Stomach smooth muscle (tissue), 2 donors: ENCODE measurements around the gene DHRS7B.
"Not testable (repeated sequence)": the region's sequence is repeated elsewhere in the genome, so short reads cannot be mapped to it uniquely, and the experiment has no call there.

Source experiments
- H3K27ac ChIP-seq: one replicate; pipeline ENCODE4 v1.7.0; 2013; ENCODE audit warnings: mild to moderate bottlenecking, low read length, inconsistent platforms
- H3K27me3 ChIP-seq, 2 donors: one replicate each; pipeline ENCODE4 v1.7.0; 2013; ENCODE audit warnings: low read length in 2 of 2; ENCODE audit not compliant: insufficient read depth in 2 of 2, control insufficient read depth in 1 of 2
- H3K36me3 ChIP-seq, 2 donors: one replicate each; pipeline ENCODE4 v1.7.0; 2013; ENCODE audit warnings: low read length in 2 of 2; ENCODE audit not compliant: control insufficient read depth in 2 of 2, insufficient read depth in 2 of 2
- H3K4me1 ChIP-seq: one replicate; pipeline ENCODE4 v1.7.0; 2013; ENCODE audit warnings: low read length; ENCODE audit not compliant: control insufficient read depth, insufficient read depth
- H3K4me3 ChIP-seq, 2 donors: one replicate each; pipeline ENCODE4 v1.7.0; 2013; ENCODE audit warnings: low read length in 2 of 2
- H3K9ac ChIP-seq, 2 donors: one replicate each; pipeline ENCODE4 v1.7.0; 2013; ENCODE audit warnings: low read length in 2 of 2, mild to moderate bottlenecking in 1 of 2
- H3K9me3 ChIP-seq, 2 donors: one replicate each; pipeline ENCODE4 v1.7.0; 2013; ENCODE audit warnings: low read length in 2 of 2; ENCODE audit not compliant: control insufficient read depth in 2 of 2
- donor health status: healthy.
- donor health status: Pancreatic carcinoma.

Gene DHRS7B

GRCh38 chr17:21132428-21132827, 5.7 kb downstream of the DHRS7B start:
- H3K4me1 ChIP-seq, result peaks cover 7% of the 10 kb centered on the region
- no peak overlapping the region for H3K27ac ChIP-seq
- H3K36me3 ChIP-seq, result no peaks in the 10 kb centered on the region
- no peak overlapping the region for H3K4me3 ChIP-seq
- no peak overlapping the region for H3K9ac ChIP-seq
- H3K9me3 ChIP-seq, result no peaks in the 10 kb centered on the region
- H3K27me3 ChIP-seq, result no peaks in the 10 kb centered on the region

- Histone ChIP-seq H3K36me3 (no peaks in the 10 kb centered on the region), H3K9ac (no peak overlapping the region), H3K4me3 (no peak overlapping the region), H3K27me3 (no peaks in the 10 kb centered on the region), H3K9me3 (no peaks in the 10 kb centered on the region), H3K4me1 (no peaks in the 10 kb centered on the region), H3K27ac (no peak overlapping the region)
These were observed 7.8 kb downstream of the DHRS7B start for GRCh38 chr17:21134559-21134958.

GRCh38 chr17:21140911-21141310, 14.1 kb downstream of the DHRS7B start:
- Histone ChIP-seq H3K9me3 (no peaks in the 10 kb centered on the region), H3K4me3 (no peak overlapping the region), H3K36me3 (peaks cover 0 to 2% of the 10 kb centered on the region in 2 donors), H3K4me1 (no peaks in the 10 kb centered on the region), H3K27me3 (no peaks in the 10 kb centered on the region), H3K27ac (no peak overlapping the region), H3K9ac (no peak overlapping the region)

- no peaks in the 10 kb centered on the region for H3K9me3 ChIP-seq
- H3K4me3 ChIP-seq, result no peak overlapping the region
- no peak overlapping the region for H3K27ac ChIP-seq
- H3K27me3 ChIP-seq, result no peaks in the 10 kb centered on the region
- H3K9ac ChIP-seq, result no peak overlapping the region
- peaks cover 0 to 2% of the 10 kb centered on the region in 2 donors for H3K36me3 ChIP-seq
- H3K4me1 ChIP-seq, result no peaks in the 10 kb centered on the region
These were observed 14.6 kb downstream of the DHRS7B start for GRCh38 chr17:21141331-21141730.

GRCh38 chr17:21142065-21142464, 15.3 kb downstream of the DHRS7B start:
- not testable (repeated sequence) for H3K4me3 ChIP-seq, H3K9ac ChIP-seq, H3K4me1 ChIP-seq, H3K36me3 ChIP-seq, H3K27me3 ChIP-seq, H3K9me3 ChIP-seq, H3K27ac ChIP-seq

GRCh38 chr17:21143695-21144094, 16.9 kb downstream of the DHRS7B start:
- peaks cover 0 to 2% of the 10 kb centered on the region in 2 donors for H3K36me3 ChIP-seq
- H3K4me3 ChIP-seq, result no peak overlapping the region
- H3K9me3 ChIP-seq, result no peaks in the 10 kb centered on the region
- no peaks in the 10 kb centered on the region for H3K4me1 ChIP-seq
- H3K9ac ChIP-seq, result no peak overlapping the region
- no peaks in the 10 kb centered on the region for H3K27me3 ChIP-seq
- H3K27ac ChIP-seq, result no peak overlapping the region

- not testable (repeated sequence) for H3K4me3 ChIP-seq, H3K36me3 ChIP-seq, H3K27ac ChIP-seq, H3K4me1 ChIP-seq, H3K27me3 ChIP-seq, H3K9me3 ChIP-seq, H3K9ac ChIP-seq
These were observed 17.5 kb downstream of the DHRS7B start for GRCh38 chr17:21144299-21144698.

- no peaks in the 10 kb centered on the region for H3K27me3 ChIP-seq
- no peaks in the 10 kb centered on the region for H3K9me3 ChIP-seq
- no peak overlapping the region for H3K27ac ChIP-seq
- peaks cover 0 to 2% of the 10 kb centered on the region in 2 donors for H3K36me3 ChIP-seq
- no peak overlapping the region for H3K4me3 ChIP-seq
- no peak overlapping the region for H3K9ac ChIP-seq
- H3K4me1 ChIP-seq, result no peaks in the 10 kb centered on the region
These were observed 19.7 kb downstream of the DHRS7B start for GRCh38 chr17:21146362-21147015.

GRCh38 chr17:21149621-21150020, 22.9 kb downstream of the DHRS7B start:
- Histone ChIP-seq H3K4me3 (no peak overlapping the region), H3K27ac (no peak overlapping the region), H3K9me3 (no peaks in the 10 kb centered on the region), H3K4me1 (no peaks in the 10 kb centered on the region), H3K27me3 (no peaks in the 10 kb centered on the region), H3K36me3 (no peaks in the 10 kb centered on the region), H3K9ac (no peak overlapping the region)

- H3K36me3 ChIP-seq, result no peaks in the 10 kb centered on the region
- no peaks in the 10 kb centered on the region for H3K27me3 ChIP-seq
- no peak overlapping the region for H3K9ac ChIP-seq
- no peak overlapping the region for H3K27ac ChIP-seq
- H3K4me1 ChIP-seq, result no peaks in the 10 kb centered on the region
- H3K4me3 ChIP-seq, result no peak overlapping the region
- no peaks in the 10 kb centered on the region for H3K9me3 ChIP-seq
These were observed 26.0 kb downstream of the DHRS7B start for GRCh38 chr17:21152731-21153130.

GRCh38 chr17:21157586-21158370, 31.0 kb downstream of the DHRS7B start:
- Histone ChIP-seq H3K4me3 (no peak overlapping the region), H3K9ac (no peak overlapping the region), H3K36me3 (no peaks in the 10 kb centered on the region), H3K4me1 (no peaks in the 10 kb centered on the region), H3K9me3 (no peaks in the 10 kb centered on the region), H3K27me3 (no peaks in the 10 kb centered on the region), H3K27ac (no peak overlapping the region)
